NT2/D1 (cell line): ENCODE measurements around the gene SQSTM1.

Experiments
- SUZ12 ChIP-seq: IDR thresholded peaks from 2 replicates; pipeline ENCODE4 v1.6.1; 2011; ENCODE audit not compliant: insufficient read length, insufficient read depth; ENCODE audit errors: extremely low read depth
- ZNF274 ChIP-seq: IDR thresholded peaks from 2 replicates; pipeline ENCODE4 v1.6.1; 2011; ENCODE audit warnings: mild to moderate bottlenecking, low read depth, low read length

DNA sequence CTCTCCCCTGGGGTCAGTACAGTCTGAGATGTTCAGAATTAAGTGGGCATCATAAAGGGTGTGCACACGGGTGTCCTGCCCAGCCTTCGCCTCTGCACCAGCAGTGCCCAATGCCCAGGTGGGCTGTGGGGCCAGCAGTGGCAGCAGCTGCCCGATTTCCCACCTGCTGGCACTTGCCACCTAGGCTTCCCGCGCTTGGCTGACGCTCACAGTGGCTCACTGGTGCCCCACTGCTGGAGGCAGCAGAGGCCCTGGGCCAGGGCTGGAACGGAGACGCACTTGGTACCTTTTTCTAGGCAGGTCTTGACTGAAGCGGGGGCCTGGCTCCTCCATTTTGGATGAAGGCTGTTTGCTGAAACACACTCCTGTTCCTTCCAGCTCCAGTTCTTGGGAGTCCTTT lies 20.9 kb downstream of the SQSTM1 start:
- no peak for TF ChIP-seq ZNF274
- no peak for TF ChIP-seq SUZ12
